ENCODE data around the gene KDM3B.
A peak's percentile ranks its signal among the peaks of the same experiment; 100 is the strongest.

The KDM3B gene

DNA sequence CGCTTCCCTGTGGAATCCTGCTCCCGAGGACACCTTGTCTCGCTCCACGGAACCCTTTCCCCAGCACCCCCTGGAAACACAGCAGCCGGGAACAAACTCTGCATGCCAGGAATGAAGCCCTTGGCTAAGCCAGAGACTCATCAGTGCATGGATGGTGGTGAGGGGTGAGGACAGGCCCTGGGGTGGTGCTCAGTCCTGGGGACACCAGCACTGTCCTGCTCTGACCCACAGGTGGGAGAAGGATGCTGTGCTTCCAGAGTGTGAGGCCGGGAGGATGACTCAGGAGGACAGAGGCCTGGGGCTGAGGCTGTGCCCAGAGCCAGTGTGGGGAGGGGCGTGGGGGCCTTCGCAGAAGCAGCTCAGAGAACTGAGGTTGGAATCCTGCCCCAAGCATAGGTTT lies 101.6 kb downstream of the KDM3B start:
- no peak for DNase-seq

DNA sequence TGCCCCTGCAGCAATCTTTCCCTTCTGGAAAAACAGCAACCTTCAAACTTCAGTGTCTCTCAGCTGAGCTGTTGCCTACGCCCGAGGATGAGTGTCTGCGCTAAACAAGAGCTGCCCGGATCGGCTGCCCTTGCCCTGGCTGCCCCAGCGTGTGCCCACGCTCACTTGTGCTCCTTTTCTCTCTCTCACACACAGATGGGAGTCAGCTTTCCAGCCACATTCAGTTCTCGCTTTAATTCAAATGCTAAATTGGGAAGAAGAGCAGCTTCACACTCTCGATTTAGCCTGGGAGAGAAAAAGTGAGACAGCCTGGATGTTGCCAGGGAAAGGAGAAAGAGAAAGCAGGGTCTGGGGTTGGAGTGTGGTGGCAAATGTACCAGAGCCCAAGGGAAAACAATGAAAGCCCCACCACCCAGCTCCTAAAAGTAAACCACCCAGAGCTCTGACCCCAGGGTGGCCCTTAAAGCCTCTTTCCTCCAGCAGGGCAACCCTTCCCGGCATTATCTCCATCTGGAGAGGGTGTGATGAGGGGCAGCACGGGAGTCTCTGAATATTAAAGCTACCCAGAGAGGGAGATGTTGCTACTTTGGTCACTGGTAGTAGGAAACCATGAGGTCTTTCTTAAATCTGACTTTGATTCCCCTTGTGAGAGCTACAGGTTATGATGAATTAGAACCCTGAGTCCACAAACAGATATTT lies 102.9 kb downstream of the KDM3B start:
- DNase-seq: no peak

DNA sequence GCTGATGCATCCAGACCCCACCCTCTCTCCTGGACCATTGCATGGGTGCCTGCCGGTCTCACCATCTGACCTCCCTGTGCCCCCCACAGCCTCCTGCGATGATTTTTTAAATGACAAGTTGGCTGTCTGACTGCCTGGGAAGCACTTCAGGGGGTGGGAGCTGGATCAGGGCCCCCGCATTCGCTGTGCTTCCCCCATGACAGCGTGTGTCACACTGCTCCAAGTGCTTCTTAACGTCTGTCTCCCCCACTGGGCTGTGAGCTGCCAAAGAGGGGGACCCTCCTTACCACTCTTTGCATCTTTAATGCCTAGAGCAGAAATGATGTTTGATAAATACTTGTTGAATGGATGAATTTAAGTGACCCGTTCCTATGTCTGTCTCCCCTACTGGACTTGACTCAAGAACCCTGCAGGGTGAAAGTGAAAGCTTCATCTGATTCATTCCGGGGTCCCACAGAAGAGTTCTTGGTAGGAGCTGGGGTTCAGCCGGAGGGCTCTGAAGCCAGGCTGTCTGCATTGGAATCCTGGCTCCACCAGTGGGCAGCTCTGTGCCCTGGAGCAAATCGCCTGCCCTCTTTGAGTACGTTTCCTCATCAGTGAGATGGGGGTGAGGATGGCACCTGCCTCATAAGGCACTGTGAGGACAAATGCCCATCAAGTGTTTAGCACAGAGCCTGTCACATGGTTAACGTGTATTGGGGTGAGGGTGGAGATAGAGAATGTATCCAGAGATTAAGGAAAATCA lies 105.2 kb downstream of the KDM3B start:
- DNase-seq: peak; percentile 28

DNA sequence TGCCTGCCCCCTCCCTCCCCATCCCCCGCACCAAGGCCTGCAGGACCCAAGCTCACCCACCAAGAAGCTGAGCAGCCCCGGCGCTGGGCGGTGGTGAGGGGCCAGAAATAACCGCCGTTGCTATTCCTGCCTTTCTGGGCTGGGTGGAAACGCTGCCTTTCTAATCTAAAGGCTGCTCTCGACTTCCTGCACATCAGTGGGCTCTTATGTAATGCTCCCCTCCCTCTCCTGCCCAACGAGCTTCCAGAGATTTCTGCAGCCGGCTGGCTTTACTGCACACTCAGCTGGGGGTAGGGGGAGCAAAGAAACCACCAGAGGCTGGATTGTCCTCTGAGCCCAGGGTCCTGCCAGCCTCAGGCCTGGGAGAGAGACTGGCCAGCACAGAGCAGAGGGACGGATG lies 105.9 kb downstream of the KDM3B start:
- peak; percentile 44 for DNase-seq

DNA sequence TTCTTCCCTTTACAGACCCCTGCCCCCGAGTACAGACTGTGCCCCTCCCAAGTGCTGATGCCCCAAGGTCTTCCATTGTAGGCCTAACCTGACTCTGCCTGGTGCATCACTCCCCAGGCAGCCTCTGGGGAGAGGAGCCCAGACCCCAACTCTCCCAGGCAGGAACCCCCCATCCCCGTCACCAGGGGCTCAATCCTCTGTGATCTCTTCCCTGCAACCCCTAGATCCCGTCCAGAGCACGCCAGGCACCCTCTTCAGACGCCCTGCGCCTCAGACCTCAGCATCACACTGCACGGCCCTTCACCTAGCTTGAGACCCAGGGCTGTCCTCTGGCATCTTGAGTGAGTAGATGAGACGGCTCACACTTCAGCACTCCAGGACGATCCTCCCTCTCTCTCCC lies 106.4 kb downstream of the KDM3B start:
- no peak for DNase-seq

DNA sequence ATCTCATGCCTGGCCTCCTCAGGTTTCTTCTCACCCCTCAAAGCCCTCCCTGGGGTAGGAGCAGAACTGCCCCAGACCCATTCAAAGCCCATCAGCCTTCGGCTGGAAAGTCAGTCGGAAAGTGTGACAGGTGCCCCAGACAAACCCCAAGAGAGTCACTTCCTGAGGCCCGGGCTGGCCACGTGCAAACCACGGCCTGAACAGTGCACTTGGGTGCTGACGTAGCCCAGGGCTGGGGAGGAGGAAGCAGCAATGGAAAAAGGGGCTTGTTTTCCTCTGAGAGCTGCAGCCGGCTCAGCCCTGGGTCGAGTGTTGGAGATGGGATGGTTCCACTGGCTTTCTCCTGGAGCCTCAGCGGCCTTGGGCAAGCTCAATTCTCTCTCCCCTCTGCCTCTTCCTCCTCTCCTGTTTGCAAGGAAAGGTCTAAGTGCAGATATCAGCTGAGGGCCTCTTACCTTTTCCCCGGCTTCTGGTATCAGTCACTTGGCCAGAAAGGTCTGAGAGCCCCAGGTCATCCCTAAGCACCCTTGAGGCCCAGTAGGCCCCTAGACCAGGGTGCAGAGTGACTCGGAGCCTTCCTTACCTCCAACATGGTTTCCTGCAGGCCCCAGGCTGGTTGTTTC lies 106.9 kb downstream of the KDM3B start:
- peak; percentile 62 for DNase-seq

DNA sequence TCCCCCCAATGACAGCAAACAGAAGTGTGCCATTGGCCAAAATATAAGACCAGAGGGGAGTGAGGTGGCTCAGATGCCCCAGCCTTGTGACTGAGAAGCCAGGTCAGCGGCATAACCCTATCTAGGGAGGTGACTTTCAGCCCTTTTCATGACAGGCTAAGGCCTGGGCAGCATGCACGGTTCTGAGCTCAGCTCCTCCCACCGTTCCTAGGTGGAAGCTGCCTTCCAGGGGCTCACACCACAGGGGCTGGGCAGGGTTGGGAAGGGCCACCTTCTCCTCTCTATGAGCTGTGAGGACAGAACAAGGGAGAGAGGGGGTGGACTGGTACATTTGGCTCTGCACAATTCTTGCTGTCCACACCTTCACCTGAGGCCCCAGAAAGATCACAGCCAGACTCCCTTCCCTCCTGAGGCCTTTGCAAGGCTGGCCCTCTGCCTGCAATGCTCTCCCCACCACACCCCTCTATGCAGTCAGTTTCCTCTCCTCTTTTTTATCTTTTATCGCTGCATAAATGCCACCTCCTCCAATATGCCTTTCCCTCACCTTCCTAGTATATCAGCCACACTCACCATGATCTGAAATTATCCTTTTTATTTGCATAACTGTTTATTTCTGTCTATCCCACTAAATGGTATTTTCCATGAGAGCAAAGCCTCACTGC lies 107.7 kb downstream of the KDM3B start:
- no peak for DNase-seq

DNA sequence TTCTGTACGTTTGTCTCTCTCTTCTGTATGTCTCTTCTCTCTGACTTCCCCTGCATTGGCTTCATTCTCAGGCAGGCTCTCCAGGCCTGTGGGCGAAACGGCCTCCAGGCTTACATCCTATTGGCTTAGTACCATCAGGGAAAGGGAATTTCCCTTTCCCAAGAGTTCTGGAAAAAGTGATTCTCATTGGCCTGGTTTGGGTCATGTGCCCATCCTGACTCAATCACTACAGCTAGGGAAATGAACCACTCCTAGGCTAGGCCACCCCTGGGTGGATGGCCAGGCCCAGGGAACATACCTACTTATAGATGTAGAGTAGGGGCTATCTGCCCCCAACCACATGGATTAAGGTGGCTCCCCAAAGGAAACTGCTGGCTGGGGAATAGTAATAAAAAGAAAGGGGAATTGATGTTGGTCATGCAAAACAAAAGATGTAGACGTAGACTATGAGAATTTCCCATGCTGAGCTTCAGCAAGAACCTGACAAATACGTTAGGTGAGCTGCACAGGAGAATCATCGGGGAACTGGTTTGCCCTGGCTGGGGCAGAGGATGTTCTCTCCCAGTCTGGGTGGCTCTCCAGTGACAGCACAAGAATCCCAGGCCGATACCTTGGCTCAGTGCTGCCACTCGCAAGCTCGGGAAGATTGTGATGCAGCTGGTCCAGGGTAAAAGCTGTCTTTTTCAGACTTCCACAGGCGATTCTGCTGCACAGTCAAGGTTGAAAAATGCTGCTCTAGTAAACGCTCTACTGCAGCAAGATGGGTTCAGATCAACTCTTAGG lies 109.0 kb downstream of the KDM3B start:
- no peak for DNase-seq

DNA sequence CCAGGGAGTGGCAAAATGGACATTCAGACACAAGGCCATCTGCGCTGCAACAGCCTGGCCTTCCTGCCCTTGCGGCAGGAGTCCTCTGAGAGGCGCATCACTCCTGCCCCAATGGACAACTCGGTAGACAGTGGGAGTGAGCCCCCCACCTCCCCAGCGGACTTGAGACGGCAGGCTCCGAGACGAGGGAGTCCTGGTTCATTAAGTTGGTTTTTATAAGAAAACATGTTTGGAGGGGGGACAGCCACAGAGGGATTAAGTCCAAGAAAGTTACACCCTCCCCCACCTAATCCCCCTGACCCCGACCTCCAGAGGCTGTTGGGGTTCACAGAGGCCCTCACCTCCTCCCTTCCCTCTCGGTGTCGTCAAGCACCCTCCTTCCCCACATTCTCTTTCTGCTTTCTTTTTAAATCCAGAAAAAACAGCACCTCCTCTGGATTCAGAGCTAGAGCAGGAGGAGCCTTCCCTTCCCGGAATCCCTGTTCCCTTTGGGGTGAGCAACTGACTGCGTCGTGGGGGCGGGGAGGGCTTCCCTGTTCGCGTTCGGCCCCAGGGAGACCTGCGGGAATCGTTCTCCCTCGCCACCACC lies 111.0 kb downstream of the KDM3B start:
- peak; percentile 44 for DNase-seq

DNA sequence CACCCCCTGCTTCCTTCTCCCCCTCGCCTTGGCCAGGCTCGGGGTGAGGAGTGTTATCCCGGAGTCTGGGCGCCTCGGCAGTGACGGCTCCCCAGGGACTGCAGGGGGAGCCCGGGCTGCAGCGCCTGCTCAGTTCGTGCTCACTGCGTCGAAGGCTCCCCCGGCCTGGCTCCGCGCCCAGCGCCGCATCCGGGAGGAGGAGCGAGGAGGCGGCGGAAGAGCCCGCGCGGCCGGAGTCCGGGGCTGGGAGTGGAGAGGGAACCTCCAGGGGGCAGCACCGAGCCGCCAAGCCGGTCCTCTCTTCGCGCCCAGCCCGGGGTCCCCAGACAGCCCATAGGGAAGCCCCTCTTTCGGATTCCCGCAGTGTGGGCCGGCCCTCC lies 111.5 kb downstream of the KDM3B start:
- peak; percentile 98 for DNase-seq

DNA sequence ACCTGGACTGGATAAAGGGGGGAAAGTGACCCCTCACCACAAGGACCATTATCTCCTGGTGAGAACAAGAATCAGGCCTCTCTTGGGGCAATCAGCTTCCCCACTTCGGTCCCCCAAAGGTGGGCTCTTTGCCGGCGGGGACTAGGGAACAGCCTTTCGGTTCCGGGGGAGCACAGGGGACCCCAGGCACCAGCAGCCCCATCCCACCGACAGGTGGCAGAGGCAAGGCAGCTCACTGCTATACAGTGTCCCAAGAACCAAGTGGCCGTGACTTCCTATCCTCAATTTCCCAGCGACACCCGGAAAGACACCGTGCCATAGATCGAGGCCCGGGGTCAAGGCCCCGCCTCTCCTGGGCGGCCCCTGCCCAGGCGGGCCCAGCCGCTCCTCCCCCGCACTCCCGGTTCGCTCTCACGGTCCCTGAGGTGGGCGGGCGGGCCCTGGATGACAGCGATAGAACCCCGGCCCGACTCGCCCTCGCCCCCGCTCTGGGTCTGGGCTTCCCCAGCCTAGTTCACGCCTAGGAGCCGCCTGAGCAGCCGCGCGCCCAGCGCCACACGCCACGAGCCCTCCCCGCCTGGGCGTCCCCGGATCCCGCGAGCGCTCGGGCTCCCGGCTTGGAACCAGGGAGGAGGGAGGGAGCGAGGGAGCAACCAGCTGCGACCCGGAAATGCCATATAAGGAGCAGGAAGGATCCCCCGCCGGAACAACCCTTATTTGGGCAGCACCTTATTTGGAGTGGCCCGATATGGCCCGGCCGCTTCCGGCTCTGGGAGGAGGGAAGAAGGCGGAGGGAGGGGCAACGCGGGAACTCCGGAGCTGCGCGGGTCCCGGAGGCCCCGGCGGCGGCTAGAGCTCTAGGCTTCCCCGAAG lies 112.1 kb downstream of the KDM3B start:
- DNase-seq: peak; percentile 100

DNA sequence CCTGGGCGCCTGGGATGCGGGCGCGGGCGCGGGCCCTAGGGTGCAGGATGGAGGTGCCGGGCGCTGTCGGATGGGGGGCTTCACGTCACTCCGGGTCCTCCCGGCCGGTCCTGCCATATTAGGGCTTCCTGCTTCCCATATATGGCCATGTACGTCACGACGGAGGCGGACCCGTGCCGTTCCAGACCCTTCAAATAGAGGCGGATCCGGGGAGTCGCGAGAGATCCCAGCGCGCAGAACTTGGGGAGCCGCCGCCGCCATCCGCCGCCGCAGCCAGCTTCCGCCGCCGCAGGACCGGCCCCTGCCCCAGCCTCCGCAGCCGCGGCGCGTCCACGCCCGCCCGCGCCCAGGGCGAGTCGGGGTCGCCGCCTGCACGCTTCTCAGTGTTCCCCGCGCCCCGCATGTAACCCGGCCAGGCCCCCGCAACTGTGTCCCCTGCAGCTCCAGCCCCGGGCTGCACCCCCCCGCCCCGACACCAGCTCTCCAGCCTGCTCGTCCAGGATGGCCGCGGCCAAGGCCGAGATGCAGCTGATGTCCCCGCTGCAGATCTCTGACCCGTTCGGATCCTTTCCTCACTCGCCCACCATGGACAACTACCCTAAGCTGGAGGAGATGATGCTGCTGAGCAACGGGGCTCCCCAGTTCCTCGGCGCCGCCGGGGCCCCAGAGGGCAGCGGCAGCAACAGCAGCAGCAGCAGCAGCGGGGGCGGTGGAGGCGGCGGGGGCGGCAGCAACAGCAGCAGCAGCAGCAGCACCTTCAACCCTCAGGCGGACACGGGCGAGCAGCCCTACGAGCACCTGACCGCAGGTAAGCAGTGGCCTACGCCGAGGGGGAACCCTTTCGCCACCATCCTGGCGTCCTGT lies 113.0 kb downstream of the KDM3B start, which contains the start of gene EGR1:
Gene EGR1, plus strand, starts transcription at position 219 of the 864 bp plus-strand sequence. Its CDS starts 283 bp downstream, at position 502.
- DNase-seq: peak; percentile 97

DNA sequence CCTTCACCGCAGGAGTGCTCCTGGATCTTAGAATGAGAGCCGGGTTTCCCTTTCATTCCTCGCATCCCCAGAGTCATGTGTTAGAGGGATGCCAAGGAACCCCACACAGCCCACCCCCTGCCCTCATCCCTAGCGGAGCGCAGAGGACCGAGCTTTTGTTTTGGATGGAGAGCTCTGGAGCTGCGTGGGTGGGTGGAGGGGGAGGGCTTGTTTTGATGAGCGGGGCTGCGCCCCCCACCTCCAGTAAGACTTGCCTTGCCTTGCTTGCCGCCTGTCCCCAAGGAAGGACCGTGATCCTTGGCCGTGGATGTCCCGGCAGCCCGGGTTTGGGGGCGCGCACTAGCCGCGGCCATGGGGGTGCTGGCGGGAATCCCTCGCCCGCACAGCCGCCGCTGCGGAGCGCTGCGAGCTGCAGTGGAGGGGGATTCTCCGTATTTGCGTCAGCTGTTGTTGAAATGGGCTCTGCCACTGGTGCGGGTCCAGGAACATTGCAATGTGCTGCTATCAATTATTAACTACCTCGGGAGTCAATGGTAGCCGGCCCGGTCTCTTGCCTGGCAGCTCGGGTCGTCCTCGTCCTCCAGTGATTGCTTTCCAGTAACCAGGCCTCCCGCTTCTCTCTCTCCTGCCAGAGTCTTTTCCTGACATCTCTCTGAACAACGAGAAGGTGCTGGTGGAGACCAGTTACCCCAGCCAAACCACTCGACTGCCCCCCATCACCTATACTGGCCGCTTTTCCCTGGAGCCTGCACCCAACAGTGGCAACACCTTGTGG lies 113.8 kb downstream of the KDM3B start:
- DNase-seq: no peak

DNA sequence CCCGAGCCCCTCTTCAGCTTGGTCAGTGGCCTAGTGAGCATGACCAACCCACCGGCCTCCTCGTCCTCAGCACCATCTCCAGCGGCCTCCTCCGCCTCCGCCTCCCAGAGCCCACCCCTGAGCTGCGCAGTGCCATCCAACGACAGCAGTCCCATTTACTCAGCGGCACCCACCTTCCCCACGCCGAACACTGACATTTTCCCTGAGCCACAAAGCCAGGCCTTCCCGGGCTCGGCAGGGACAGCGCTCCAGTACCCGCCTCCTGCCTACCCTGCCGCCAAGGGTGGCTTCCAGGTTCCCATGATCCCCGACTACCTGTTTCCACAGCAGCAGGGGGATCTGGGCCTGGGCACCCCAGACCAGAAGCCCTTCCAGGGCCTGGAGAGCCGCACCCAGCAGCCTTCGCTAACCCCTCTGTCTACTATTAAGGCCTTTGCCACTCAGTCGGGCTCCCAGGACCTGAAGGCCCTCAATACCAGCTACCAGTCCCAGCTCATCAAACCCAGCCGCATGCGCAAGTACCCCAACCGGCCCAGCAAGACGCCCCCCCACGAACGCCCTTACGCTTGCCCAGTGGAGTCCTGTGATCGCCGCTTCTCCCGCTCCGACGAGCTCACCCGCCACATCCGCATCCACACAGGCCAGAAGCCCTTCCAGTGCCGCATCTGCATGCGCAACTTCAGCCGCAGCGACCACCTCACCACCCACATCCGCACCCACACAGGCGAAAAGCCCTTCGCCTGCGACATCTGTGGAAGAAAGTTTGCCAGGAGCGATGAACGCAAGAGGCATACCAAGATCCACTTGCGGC lies 114.6 kb downstream of the KDM3B start:
- no peak for DNase-seq

DNA sequence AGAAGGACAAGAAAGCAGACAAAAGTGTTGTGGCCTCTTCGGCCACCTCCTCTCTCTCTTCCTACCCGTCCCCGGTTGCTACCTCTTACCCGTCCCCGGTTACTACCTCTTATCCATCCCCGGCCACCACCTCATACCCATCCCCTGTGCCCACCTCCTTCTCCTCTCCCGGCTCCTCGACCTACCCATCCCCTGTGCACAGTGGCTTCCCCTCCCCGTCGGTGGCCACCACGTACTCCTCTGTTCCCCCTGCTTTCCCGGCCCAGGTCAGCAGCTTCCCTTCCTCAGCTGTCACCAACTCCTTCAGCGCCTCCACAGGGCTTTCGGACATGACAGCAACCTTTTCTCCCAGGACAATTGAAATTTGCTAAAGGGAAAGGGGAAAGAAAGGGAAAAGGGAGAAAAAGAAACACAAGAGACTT lies 115.2 kb downstream of the KDM3B start:
- no peak for DNase-seq

DNA sequence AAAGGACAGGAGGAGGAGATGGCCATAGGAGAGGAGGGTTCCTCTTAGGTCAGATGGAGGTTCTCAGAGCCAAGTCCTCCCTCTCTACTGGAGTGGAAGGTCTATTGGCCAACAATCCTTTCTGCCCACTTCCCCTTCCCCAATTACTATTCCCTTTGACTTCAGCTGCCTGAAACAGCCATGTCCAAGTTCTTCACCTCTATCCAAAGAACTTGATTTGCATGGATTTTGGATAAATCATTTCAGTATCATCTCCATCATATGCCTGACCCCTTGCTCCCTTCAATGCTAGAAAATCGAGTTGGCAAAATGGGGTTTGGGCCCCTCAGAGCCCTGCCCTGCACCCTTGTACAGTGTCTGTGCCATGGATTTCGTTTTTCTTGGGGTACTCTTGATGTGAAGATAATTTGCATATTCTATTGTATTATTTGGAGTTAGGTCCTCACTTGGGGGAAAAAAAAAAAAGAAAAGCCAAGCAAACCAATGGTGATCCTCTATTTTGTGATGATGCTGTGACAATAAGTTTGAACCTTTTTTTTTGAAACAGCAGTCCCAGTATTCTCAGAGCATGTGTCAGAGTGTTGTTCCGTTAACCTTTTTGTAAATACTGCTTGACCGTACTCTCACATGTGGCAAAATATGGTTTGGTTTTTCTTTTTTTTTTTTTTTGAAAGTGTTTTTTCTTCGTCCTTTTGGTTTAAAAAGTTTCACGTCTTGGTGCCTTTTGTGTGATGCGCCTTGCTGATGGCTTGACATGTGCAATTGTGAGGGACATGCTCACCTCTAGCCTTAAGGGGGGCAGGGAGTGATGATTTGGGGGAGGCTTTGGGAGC lies 115.9 kb downstream of the KDM3B start:
- DNase-seq: no peak

DNA sequence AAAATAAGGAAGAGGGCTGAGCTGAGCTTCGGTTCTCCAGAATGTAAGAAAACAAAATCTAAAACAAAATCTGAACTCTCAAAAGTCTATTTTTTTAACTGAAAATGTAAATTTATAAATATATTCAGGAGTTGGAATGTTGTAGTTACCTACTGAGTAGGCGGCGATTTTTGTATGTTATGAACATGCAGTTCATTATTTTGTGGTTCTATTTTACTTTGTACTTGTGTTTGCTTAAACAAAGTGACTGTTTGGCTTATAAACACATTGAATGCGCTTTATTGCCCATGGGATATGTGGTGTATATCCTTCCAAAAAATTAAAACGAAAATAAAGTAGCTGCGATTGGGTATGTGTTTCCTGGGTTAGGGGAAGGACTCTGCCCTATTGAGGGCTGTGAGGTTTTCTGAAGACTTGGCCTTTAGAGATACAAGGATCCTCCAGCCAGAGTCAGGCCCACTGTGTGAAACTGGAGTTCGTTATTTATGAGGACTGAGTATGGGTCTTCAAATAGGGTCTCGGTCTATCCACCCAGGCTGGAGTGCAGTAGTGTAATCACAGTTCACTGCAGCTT lies 116.6 kb downstream of the KDM3B start:
- no peak for DNase-seq
